Keratinocyte (primary cell): ENCODE measurements around the gene GAB2. TPM values are rescaled to one million over a fixed set of nuclear protein-coding genes. Genes with fewer than 3 reads are reported as not detected.

Experiments used
- DNase-seq: peaks from one replicate; pipeline ENCODE4 v3.0.0-alpha.2; 2011; ENCODE audit warnings: low read depth, missing footprints, low spot score
- FAIRE-seq: peaks from 2 replicates; lab custom pipeline; 2011; peaks lifted over from hg19 to GRCh38; lab: Jason Lieb, UNC
- H2AFZ ChIP-seq: 2 replicates; pipeline ENCODE4 v1.6.0; 2012; ENCODE audit warnings: low read length, control low read depth, inconsistent platforms; ENCODE audit not compliant: control insufficient read depth
- H3K27ac ChIP-seq: 2 replicates; pipeline ENCODE4 v1.5.1; 2011; ENCODE audit warnings: low read length; ENCODE audit not compliant: control insufficient read depth, insufficient read depth
- H3K27me3 ChIP-seq: 3 replicates; pipeline ENCODE4 v1.6.0; 2011; ENCODE audit warnings: low read length; ENCODE audit not compliant: control insufficient read depth, insufficient read depth; ENCODE audit errors: extremely low read depth
- H3K36me3 ChIP-seq, 2 experiments: 2 replicates in 1 of 2; 3 replicates in 1 of 2; pipeline ENCODE4 v1.5.1; 2011; ENCODE audit warnings: low read length in 2 of 2, mild to moderate bottlenecking in 1 of 2; ENCODE audit not compliant: control insufficient read depth in 2 of 2, insufficient read depth in 2 of 2; ENCODE audit errors: extremely low read depth in 1 of 2
- H3K4me1 ChIP-seq: 3 replicates; pipeline ENCODE4 v1.5.1; 2011; ENCODE audit warnings: low read length; ENCODE audit not compliant: control insufficient read depth, insufficient read depth; ENCODE audit errors: extremely low read depth
- H3K4me2 ChIP-seq: 3 replicates; pipeline ENCODE4 v1.6.0; 2011; ENCODE audit warnings: low read depth, low read length; ENCODE audit not compliant: control insufficient read depth, insufficient read depth; ENCODE audit errors: extremely low read depth
- H3K4me3 ChIP-seq, 3 experiments: fragments of 200-600 bp in 1 of 3; sonication (generic) in 1 of 3; 2 replicates in 2 of 3; 3 replicates in 1 of 3; pipeline ENCODE4 v1.5.1; 2011 to 2016; ENCODE audit warnings: low read length in 3 of 3, mild to moderate bottlenecking in 3 of 3, control low read depth in 2 of 3, inconsistent platforms in 1 of 3, low read depth in 1 of 3, mixed read lengths in 1 of 3, mixed run types in 1 of 3, moderate library complexity in 1 of 3; ENCODE audit not compliant: control insufficient read depth in 2 of 3, insufficient read depth in 2 of 3; ENCODE audit errors: extremely low read depth in 1 of 3
- H3K79me2 ChIP-seq: 2 replicates; pipeline ENCODE4 v1.6.0; 2012; ENCODE audit warnings: low read length; ENCODE audit not compliant: control insufficient read depth, insufficient read depth
- H3K9ac ChIP-seq: 3 replicates; pipeline ENCODE4 v1.6.0; 2011; ENCODE audit warnings: low read length; ENCODE audit not compliant: control insufficient read depth, insufficient read depth; ENCODE audit errors: extremely low read depth
- H3K9me1 ChIP-seq: 3 replicates; pipeline ENCODE4 v1.6.0; 2011; ENCODE audit warnings: low read length; ENCODE audit not compliant: control insufficient read depth, insufficient read depth; ENCODE audit errors: extremely low read depth
- H3K9me3 ChIP-seq: 2 replicates; pipeline ENCODE4 v1.5.1; 2012; ENCODE audit warnings: low read depth, low read length; ENCODE audit not compliant: control insufficient read depth
- H4K20me1 ChIP-seq: 3 replicates; pipeline ENCODE4 v1.6.0; 2011; ENCODE audit warnings: low read length; ENCODE audit not compliant: control insufficient read depth, insufficient read depth; ENCODE audit errors: extremely low read depth
- EZH2 ChIP-seq: IDR thresholded peaks from one replicate; pipeline ENCODE4 v1.6.1; 2012; ENCODE audit warnings: inconsistent platforms, mild to moderate bottlenecking, low read length, moderate library complexity
- dilution Hi-C: fragments of 300-500 bp; cut with MboI; formaldehyde crosslinking; loops from one replicate; pipeline ENCODE4 v1.7.0; 2020; ENCODE audit warnings: low sequenced_read_pairs; ENCODE audit not compliant: extremely low pct_ligation_motif_present
- polyA plus RNA-seq, 5 experiments: library from polyadenylated mRNA; depleted of rRNA in 3 of 5; stranded (reverse) in 3 of 5; stranded (forward) in 1 of 5; unstranded in 1 of 5; fragments of >200 nt; gene quantifications; 1 replicate in 1 of 5; 2 replicates in 3 of 5; 3 replicates in 1 of 5; pipeline versions ENCODE4 v1.2.1 to v1.2.3, GENCODE V29; 2011 to 2012; ENCODE audit warnings: missing spikeins in 2 of 5, low read depth in 1 of 5, low replicate concordance in 1 of 5
- TF ChIP-seq, protein P1 (sequence below), 3 experiments: IDR thresholded peaks in 1 of 3; conservative IDR thresholded peaks in 1 of 3; optimal IDR thresholded peaks in 1 of 3; 2 replicates in 2 of 3; 3 replicates in 1 of 3; pipeline versions ENCODE3 to v1.5.1; 2011; ENCODE audit warnings: low read length in 3 of 3, mild to moderate bottlenecking in 3 of 3, moderate library complexity in 2 of 3, control low read depth in 1 of 3, inconsistent platforms in 1 of 3; ENCODE audit not compliant: insufficient read depth in 2 of 3; ENCODE audit errors: extremely low read depth in 1 of 3

The GAB2 gene
- polyA plus RNA-seq, 1 donor (not counting 4 experiments of a cell fraction or from before 2014, with no cell fraction given): 0.68 TPM

DNA sequence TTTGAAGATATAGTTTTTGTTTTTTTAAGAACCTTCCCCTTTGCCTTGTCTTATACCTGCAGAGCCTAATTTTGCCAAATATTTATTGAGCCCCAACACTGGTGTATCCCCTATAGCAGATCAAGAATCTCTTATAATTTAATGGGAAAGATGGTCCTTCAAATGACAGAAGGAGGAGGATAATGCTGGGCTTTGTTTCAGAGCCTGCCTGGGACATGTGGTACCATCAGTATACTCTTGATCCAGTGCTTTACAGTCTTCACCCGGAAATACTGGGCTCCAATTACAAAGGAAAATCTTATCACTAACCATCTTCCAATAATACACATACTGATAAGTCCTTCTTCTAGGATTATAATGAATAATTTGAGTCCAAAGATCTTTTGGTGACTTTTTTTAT is 84.7 kb downstream of the GAB2 start:
- dilution Hi-C loops: no loop called here
- Histone ChIP-seq H3K4me2 (no peak overlapping the region), H4K20me1 (no peaks in the 10 kb centered on the region), H3K27me3 (no peaks in the 10 kb centered on the region), H3K4me3 (no peak overlapping the region), H3K9me1 (no peaks in the 10 kb centered on the region), H3K4me1 (no peaks in the 10 kb centered on the region), H3K9me3 (no peaks in the 10 kb centered on the region), H3K36me3 (no peaks in the 10 kb centered on the region), H3K9ac (no peak overlapping the region), H3K79me2 (no peaks in the 10 kb centered on the region), H3K27ac (no peak overlapping the region), H2AFZ (no peak overlapping the region)
- TF ChIP-seq, protein P1, sequence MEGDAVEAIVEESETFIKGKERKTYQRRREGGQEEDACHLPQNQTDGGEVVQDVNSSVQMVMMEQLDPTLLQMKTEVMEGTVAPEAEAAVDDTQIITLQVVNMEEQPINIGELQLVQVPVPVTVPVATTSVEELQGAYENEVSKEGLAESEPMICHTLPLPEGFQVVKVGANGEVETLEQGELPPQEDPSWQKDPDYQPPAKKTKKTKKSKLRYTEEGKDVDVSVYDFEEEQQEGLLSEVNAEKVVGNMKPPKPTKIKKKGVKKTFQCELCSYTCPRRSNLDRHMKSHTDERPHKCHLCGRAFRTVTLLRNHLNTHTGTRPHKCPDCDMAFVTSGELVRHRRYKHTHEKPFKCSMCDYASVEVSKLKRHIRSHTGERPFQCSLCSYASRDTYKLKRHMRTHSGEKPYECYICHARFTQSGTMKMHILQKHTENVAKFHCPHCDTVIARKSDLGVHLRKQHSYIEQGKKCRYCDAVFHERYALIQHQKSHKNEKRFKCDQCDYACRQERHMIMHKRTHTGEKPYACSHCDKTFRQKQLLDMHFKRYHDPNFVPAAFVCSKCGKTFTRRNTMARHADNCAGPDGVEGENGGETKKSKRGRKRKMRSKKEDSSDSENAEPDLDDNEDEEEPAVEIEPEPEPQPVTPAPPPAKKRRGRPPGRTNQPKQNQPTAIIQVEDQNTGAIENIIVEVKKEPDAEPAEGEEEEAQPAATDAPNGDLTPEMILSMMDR (optimal IDR thresholded peaks at IDR 0.05 in 1 of 3, IDR thresholded peaks at IDR 0.05 in 1 of 3, conservative IDR thresholded peaks at IDR 0.05 in 1 of 3; ENCODE audit: extremely low read depth in 1 of 3, insufficient read depth in 2 of 3, low read length in 3 of 3): no peak
- no peak for TF ChIP-seq EZH2
- FAIRE-seq: no peak
- DNase-seq: no peak

GRCh38 chr11:78332174-78332866 is 85.3 kb downstream of the GAB2 start:
- no peaks in the 10 kb centered on the region for H3K4me1 ChIP-seq
- H3K27ac ChIP-seq: no peak overlapping the region
- no peak for FAIRE-seq
- H3K9me1 ChIP-seq: no peaks in the 10 kb centered on the region
- H3K9me3 ChIP-seq: no peaks in the 10 kb centered on the region
- H3K27me3 ChIP-seq: no peaks in the 10 kb centered on the region
- H3K4me3 ChIP-seq: no peak overlapping the region
- DNase-seq: no peak
- H3K4me2 ChIP-seq: no peak overlapping the region
- H3K9ac ChIP-seq: no peak overlapping the region
- no peak for TF ChIP-seq EZH2
- TF ChIP-seq, protein P1 (optimal IDR thresholded peaks at IDR 0.05 in 1 of 3, IDR thresholded peaks at IDR 0.05 in 1 of 3, conservative IDR thresholded peaks at IDR 0.05 in 1 of 3; ENCODE audit: extremely low read depth in 1 of 3, insufficient read depth in 2 of 3, low read length in 3 of 3): no peak
- H3K79me2 ChIP-seq: no peaks in the 10 kb centered on the region
- H4K20me1 ChIP-seq: no peaks in the 10 kb centered on the region
- no peak overlapping the region for H2AFZ ChIP-seq
- dilution Hi-C loops: no loop called here
- no peaks in the 10 kb centered on the region for H3K36me3 ChIP-seq
